Measurements from ENCODE around the gene CORO6. TPM values are rescaled to one million over a fixed set of nuclear protein-coding genes. Genes with fewer than 3 reads are reported as not detected.

The CORO6 gene
- total and polyA plus RNA-seq, 2 of the 4 experiments (the other 2 are of a cell fraction) = 3.4 to 7.6 TPM

DNA sequence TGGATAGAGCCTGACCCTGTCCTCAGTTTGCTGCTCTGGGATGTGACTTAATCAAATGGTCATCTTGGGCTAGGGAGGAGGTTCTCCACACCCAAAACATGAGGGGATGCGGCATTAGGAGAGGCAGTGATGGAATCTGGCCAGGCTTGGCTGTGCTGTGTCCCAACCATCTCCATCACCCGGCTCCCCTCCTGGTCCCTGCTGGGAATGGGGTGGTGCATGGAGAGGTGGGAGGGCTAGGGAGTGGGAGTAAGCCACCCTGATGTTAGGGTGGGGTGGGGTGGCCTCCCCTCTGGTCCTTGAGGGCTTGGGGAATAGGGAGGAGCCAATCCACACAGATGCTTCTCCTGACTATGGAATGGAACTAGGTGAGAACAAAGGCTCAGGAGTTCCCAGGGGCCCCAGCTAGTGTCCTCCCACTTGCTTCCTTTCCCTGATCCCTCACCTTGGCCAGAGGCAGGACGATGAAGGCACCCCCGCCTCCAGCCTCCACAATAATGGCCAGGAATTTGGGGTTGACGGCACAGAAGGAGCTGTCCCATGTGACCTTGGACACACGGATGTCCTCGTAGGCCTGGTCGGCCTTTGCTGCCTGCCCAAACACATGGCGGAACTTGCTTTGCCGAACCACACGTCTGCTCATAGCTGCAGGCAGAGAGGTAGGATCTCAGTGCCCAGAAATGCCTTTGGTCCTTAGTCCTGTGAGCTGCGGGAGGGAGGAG lies 1.8 kb downstream of the CORO6 start:
- no peaks in the 10 kb centered on the region for H3K9me3 ChIP-seq (ENCODE audit: control insufficient read depth, insufficient read depth, low read length)
- DNase-seq = no peak
- no peaks in the 10 kb centered on the region; the same call in 1 of the 2 replicates for H3K27me3 ChIP-seq (ENCODE audit: control insufficient read depth, insufficient read depth, low read length)
- H3K27ac ChIP-seq (ENCODE audit: insufficient read depth, low read length) = no peak overlapping the region
- BruUV-seq (replicated peaks) = no TSS peak
- peaks cover 9% of the 10 kb centered on the region; the same call in 1 of the 2 replicates for H4K20me1 ChIP-seq (ENCODE audit: insufficient read depth, low read length)
- no peak overlapping the region for H4K8ac ChIP-seq (ENCODE audit: low read depth in 2 of 2, low read length in 2 of 2)
- H3K23ac ChIP-seq (ENCODE audit: low read depth, low read length) = 0 out of 2 replicates have a peak overlapping the region, but pooled peaks have one; percentile 32
- CTCF ChIA-PET = no interaction called here
- dilution Hi-C loops (cut with HindIII; ENCODE audit: low sequenced_read_pairs, unreplicated experiment) (no loop called here), in situ Hi-C loops (cut with MboI; ENCODE audit: low sequenced_read_pairs) (no loop called here), intact Hi-C loops (cut with micrococcal nuclease) (no loop called here)
- H3K56ac ChIP-seq (ENCODE audit: extremely low read depth, insufficient read depth, low read length) = no peak overlapping the region
- no peak overlapping the region for H3K4me3 ChIP-seq (ENCODE audit: insufficient read depth, low read depth, low read length)
- H3K18ac ChIP-seq (ENCODE audit: low read depth, low read length) = no peak overlapping the region
- H3K9ac ChIP-seq (ENCODE audit: low read depth, low read length) = no peak overlapping the region
- H3K14ac ChIP-seq (replicated peaks; ENCODE audit: low read depth, low read length) = 0 out of 2 replicates have a peak overlapping the region, but pooled peaks have one; percentile 35
- no peak overlapping the region for H4K5ac ChIP-seq (ENCODE audit: low read depth, low read length)
- H3K79me1 ChIP-seq (ENCODE audit: low read depth in 1 of 2, low read length in 2 of 2) = peaks cover 0 to 22% of the 10 kb centered on the region in 2 experiments; a peak in 1 of 4 replicates
- peaks cover 21% of the 10 kb centered on the region for H3K9me1 ChIP-seq (ENCODE audit: insufficient read depth, low read length)
- H2BK120ac ChIP-seq (ENCODE audit: low read depth, low read length) = no peak overlapping the region
- no peak overlapping the region for H2BK5ac ChIP-seq (ENCODE audit: low read depth, low read length, poor library complexity, severe bottlenecking)
- H2BK20ac ChIP-seq (ENCODE audit: low read depth, low read length) = no peak overlapping the region
- H3K4me2 ChIP-seq (ENCODE audit: low read depth, low read length) = no peak overlapping the region
- H2AK5ac ChIP-seq (ENCODE audit: low read depth, low read length) = peak overlapping the region; percentile 57
- H3K4me1 ChIP-seq (ENCODE audit: control insufficient read depth, insufficient read depth, low read length) = peaks cover 15% of the 10 kb centered on the region
- no peaks in the 10 kb centered on the region; the same call in 1 of the 2 replicates for H3K36me3 ChIP-seq (ENCODE audit: control insufficient read depth, insufficient read depth, low read length)
- no peak overlapping the region for H2AFZ ChIP-seq (replicated peaks; ENCODE audit: low read length, poor library complexity)
- 100% methylated on average over 6 of the region's 12 CpGs; no CpG with 5 or more reads in 1 of the 2 experiments for WGBS, 2 experiments (ENCODE audit: extremely low coverage in 2 of 2, insufficient read length in 1 of 2)
- no peak overlapping the region; the same call in 1 of the 2 replicates for H4K91ac ChIP-seq (ENCODE audit: insufficient read depth, low read depth, low read length)
- H2AK9ac ChIP-seq (replicated peaks; ENCODE audit: low read depth, low read length, poor library complexity) = peak overlapping the region; percentile 53
- POLR2A ChIA-PET (ENCODE audit: unreplicated experiment) = no interaction called here
- no peak overlapping the region for H2BK15ac ChIP-seq (ENCODE audit: low read depth, low read length)
- H3K4ac ChIP-seq (ENCODE audit: low read depth, low read length) = peak overlapping the region; percentile 16; the same call in 1 of the 2 replicates
- no peak for ATAC-seq (ENCODE audit: low read depth)
- TF ChIP-seq FOS (IDR thresholded peaks at IDR 0.05; ENCODE audit: low read depth, low read length) = no peak
- TF ChIP-seq MAZ (IDR thresholded peaks at IDR 0.05; ENCODE audit: borderline replicate concordance, low read depth, low read length) = no peak
- TF ChIP-seq NFE2L2 (IDR thresholded peaks at IDR 0.05; ENCODE audit: low read depth, low read length) = no peak
- TF ChIP-seq USF2 (IDR thresholded peaks at IDR 0.05; ENCODE audit: low read depth, low read length) = no peak
- TF ChIP-seq MXI1 (IDR thresholded peaks at IDR 0.05; ENCODE audit: borderline replicate concordance, low read depth, low read length) = no peak
- no peak for TF ChIP-seq CHD1 (IDR thresholded peaks at IDR 0.05; ENCODE audit: low read depth, low read length)
- no peak for TF ChIP-seq CTCF (conservative IDR thresholded peaks at IDR 0.05; ENCODE audit: low read depth, low read length)
- TF ChIP-seq RAD21 (IDR thresholded peaks at IDR 0.05; ENCODE audit: low read length) = no peak
- TF ChIP-seq CEBPB (IDR thresholded peaks at IDR 0.05; ENCODE audit: low read depth, low read length) = no peak
- TF ChIP-seq BHLHE40 (IDR thresholded peaks at IDR 0.05; ENCODE audit: low read depth, low read length) = no peak
- no peak for TF ChIP-seq MAFK (IDR thresholded peaks at IDR 0.05; ENCODE audit: low read depth, low read length)
- TF ChIP-seq POLR2A (IDR thresholded peaks at IDR 0.05; ENCODE audit: low read depth, low read length) = no peak
- TF ChIP-seq SMC3 (IDR thresholded peaks at IDR 0.05; ENCODE audit: low read depth, low read length) = no peak
- TF ChIP-seq, protein P1, sequence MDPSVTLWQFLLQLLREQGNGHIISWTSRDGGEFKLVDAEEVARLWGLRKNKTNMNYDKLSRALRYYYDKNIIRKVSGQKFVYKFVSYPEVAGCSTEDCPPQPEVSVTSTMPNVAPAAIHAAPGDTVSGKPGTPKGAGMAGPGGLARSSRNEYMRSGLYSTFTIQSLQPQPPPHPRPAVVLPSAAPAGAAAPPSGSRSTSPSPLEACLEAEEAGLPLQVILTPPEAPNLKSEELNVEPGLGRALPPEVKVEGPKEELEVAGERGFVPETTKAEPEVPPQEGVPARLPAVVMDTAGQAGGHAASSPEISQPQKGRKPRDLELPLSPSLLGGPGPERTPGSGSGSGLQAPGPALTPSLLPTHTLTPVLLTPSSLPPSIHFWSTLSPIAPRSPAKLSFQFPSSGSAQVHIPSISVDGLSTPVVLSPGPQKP (IDR thresholded peaks at IDR 0.05; ENCODE audit: borderline replicate concordance, low read depth, low read length) = no peak
- TF ChIP-seq RFX5 (IDR thresholded peaks at IDR 0.05; ENCODE audit: low read depth, low read length) = no peak
